H1 (cell line): ENCODE results near the gene LCE2B. TPM values are rescaled to one million over a fixed set of nuclear protein-coding genes. Genes with fewer than 3 reads are reported as not detected.

Experiments
- CTCF ChIA-PET: fragments of 300-600 bp; sonication (Branson Sonifier 250); formaldehyde crosslinking; loops from one replicate; lab custom pipeline; 2021; ENCODE audit not compliant: partially characterized antibody; lab: Charles Lee
- POLR2A ChIA-PET: fragments of 300-600 bp; sonication (Branson Sonifier 250); formaldehyde crosslinking; loops from one replicate; lab custom pipeline; 2021; ENCODE audit warnings: inconsistent platforms; ENCODE audit not compliant: partially characterized antibody; lab: Charles Lee
- DNase-seq, 2 experiments: peaks; one replicate each; pipeline versions ENCODE4 v3.0.0 to v3.0.0-alpha.2; 2010 to 2022; ENCODE audit warnings: low spot score in 2 of 2, low read depth in 1 of 2, mixed read lengths in 1 of 2
- FAIRE-seq: peaks from 2 replicates; lab custom pipeline; 2011; peaks lifted over from hg19 to GRCh38; lab: Jason Lieb, UNC
- H2AFZ ChIP-seq: 2 replicates; pipeline ENCODE4 v1.8.1; 2012; ENCODE audit warnings: low read length, inconsistent platforms
- H2AK5ac ChIP-seq: 2 replicates; pipeline ENCODE4 v1.6.1; 2013; ENCODE audit warnings: low read depth, low read length
- H2BK120ac ChIP-seq: replicated peaks from 2 replicates; pipeline ENCODE3; 2013; ENCODE audit warnings: low read depth, low read length, inconsistent platforms
- H2BK12ac ChIP-seq: 2 replicates; pipeline ENCODE4 v1.6.1; 2013; ENCODE audit warnings: low read depth, low read length
- H2BK15ac ChIP-seq: 2 replicates; pipeline ENCODE4 v1.6.1; 2013; ENCODE audit warnings: low read length
- H2BK20ac ChIP-seq: 2 replicates; pipeline ENCODE4 v1.6.1; 2013; ENCODE audit warnings: low read length
- H2BK5ac ChIP-seq: 2 replicates; pipeline ENCODE4 v1.6.1; 2013; ENCODE audit warnings: low read depth, low read length
- H3K14ac ChIP-seq: 2 replicates; pipeline ENCODE4 v1.6.1; 2013; ENCODE audit warnings: inconsistent platforms; ENCODE audit not compliant: insufficient read length
- H3K18ac ChIP-seq: 2 replicates; pipeline ENCODE4 v1.6.1; 2013; ENCODE audit warnings: low read length; ENCODE audit errors: extremely low read depth
- H3K23ac ChIP-seq: 2 replicates; pipeline ENCODE4 v1.6.1; 2013; ENCODE audit warnings: inconsistent platforms; ENCODE audit not compliant: insufficient read length
- H3K23me2 ChIP-seq: 2 replicates; pipeline ENCODE4 v1.6.1; 2013; ENCODE audit warnings: low read depth, low read length
- H3K27ac ChIP-seq: 2 replicates; pipeline ENCODE4 v1.6.1; 2011; ENCODE audit warnings: low read depth, low read length, inconsistent platforms
- H3K27me3 ChIP-seq, 4 experiments: replicated peaks in 1 of 4; 1 replicate in 1 of 4; 2 replicates in 3 of 4; pipeline versions ENCODE4 v1.6.1 to v1.8.1; 2011 to 2013; ENCODE audit warnings: low read length in 3 of 4, mild to moderate bottlenecking in 3 of 4, inconsistent platforms in 2 of 4, mixed read lengths in 2 of 4, moderate library complexity in 1 of 4; ENCODE audit not compliant: control insufficient read depth in 3 of 4, insufficient read depth in 3 of 4; ENCODE audit errors: extremely low read depth in 1 of 4
- H3K36me3 ChIP-seq, 4 experiments: 2 replicates each; pipeline versions ENCODE4 v1.6.1 to v1.8.1; 2011 to 2013; ENCODE audit warnings: mild to moderate bottlenecking in 4 of 4, low read length in 3 of 4, moderate library complexity in 2 of 4, control low read depth in 1 of 4, inconsistent platforms in 1 of 4; ENCODE audit not compliant: insufficient read depth in 4 of 4, control insufficient read depth in 2 of 4
- H3K4ac ChIP-seq: replicated peaks from 2 replicates; pipeline ENCODE3; 2013; ENCODE audit warnings: low read length, low read depth, mixed read lengths, inconsistent platforms; ENCODE audit not compliant: insufficient read length
- H3K4me1 ChIP-seq, 4 experiments: replicated peaks in 1 of 4; 1 replicate in 1 of 4; 2 replicates in 3 of 4; pipeline versions ENCODE4 v1.6.1 to v1.8.1; 2011 to 2013; ENCODE audit warnings: low read length in 3 of 4, inconsistent platforms in 2 of 4, mixed read lengths in 1 of 4; ENCODE audit not compliant: insufficient read depth in 4 of 4, control insufficient read depth in 3 of 4
- H3K4me2 ChIP-seq, 2 experiments: 2 replicates each; pipeline versions ENCODE4 v1.6.1 to v1.8.1; 2011 to 2013; ENCODE audit warnings: low read depth in 2 of 2, low read length in 2 of 2, control low read depth in 1 of 2, inconsistent platforms in 1 of 2, mild to moderate bottlenecking in 1 of 2; ENCODE audit not compliant: insufficient read depth in 1 of 2
- H3K4me3 ChIP-seq, 4 experiments: fragments of 200-600, 300-600 bp in 1 of 4; sonication (generic), shearing (Covaris generic), sonication (Bioruptor Twin) in 1 of 4; 2 replicates each; pipeline versions ENCODE4 v1.5.1 to v1.8.1; 2011 to 2016; ENCODE audit warnings: low read length in 4 of 4, low read depth in 3 of 4, control low read depth in 2 of 4, inconsistent platforms in 2 of 4, mild to moderate bottlenecking in 2 of 4, mixed read lengths in 1 of 4, moderate library complexity in 1 of 4; ENCODE audit not compliant: insufficient read depth in 2 of 4; ENCODE audit errors: extremely low read depth in 1 of 4
- H3K56ac ChIP-seq: replicated peaks from 2 replicates; pipeline ENCODE3; 2013; ENCODE audit warnings: low read depth, mild to moderate bottlenecking, mixed read lengths, low read length, inconsistent platforms; ENCODE audit not compliant: insufficient read length
- H3K79me1 ChIP-seq: 2 replicates; pipeline ENCODE4 v1.6.1; 2013; ENCODE audit warnings: low read depth, low read length, control low read depth
- H3K79me2 ChIP-seq, 2 experiments: 2 replicates each; pipeline versions ENCODE4 v1.6.1 to v1.8.1; 2012 to 2013; ENCODE audit warnings: low read length in 2 of 2, mild to moderate bottlenecking in 2 of 2, inconsistent platforms in 1 of 2; ENCODE audit not compliant: insufficient read depth in 2 of 2, control insufficient read depth in 1 of 2
- H3K9ac ChIP-seq, 4 experiments: replicated peaks in 1 of 4; 1 replicate in 1 of 4; 2 replicates in 3 of 4; pipeline versions ENCODE4 v1.6.1 to v1.8.1; 2011 to 2013; ENCODE audit warnings: low read depth in 3 of 4, low read length in 3 of 4, control low read depth in 2 of 4, mild to moderate bottlenecking in 2 of 4, moderate library complexity in 2 of 4, inconsistent platforms in 1 of 4; ENCODE audit errors: extremely low read depth in 1 of 4
- H3K9me3 ChIP-seq, 2 experiments: 2 replicates each; pipeline versions ENCODE4 v1.6.1 to v1.8.1; 2012 to 2013; ENCODE audit warnings: mild to moderate bottlenecking in 2 of 2, moderate library complexity in 2 of 2, control low read depth in 1 of 2, inconsistent platforms in 1 of 2, low read depth in 1 of 2, low read length in 1 of 2, mixed read lengths in 1 of 2; ENCODE audit not compliant: insufficient read depth in 2 of 2
- H4K20me1 ChIP-seq, 2 experiments: replicated peaks in 1 of 2; 2 replicates each; pipeline versions ENCODE3 to v1.8.1; 2011 to 2013; ENCODE audit warnings: inconsistent platforms in 2 of 2, low read length in 2 of 2, mild to moderate bottlenecking in 1 of 2; ENCODE audit not compliant: insufficient read depth in 2 of 2, control insufficient read depth in 1 of 2
- H4K5ac ChIP-seq: 2 replicates; pipeline ENCODE4 v1.6.1; 2013; ENCODE audit warnings: low read length, low read depth, mixed read lengths, inconsistent platforms; ENCODE audit not compliant: insufficient read length
- H4K8ac ChIP-seq: 2 replicates; pipeline ENCODE4 v1.8.0; 2013; ENCODE audit warnings: mild to moderate bottlenecking, moderate library complexity, low read length, inconsistent platforms; ENCODE audit not compliant: insufficient read depth; ENCODE audit errors: extremely low read depth
- H4K91ac ChIP-seq: replicated peaks from 2 replicates; pipeline ENCODE3; 2013; ENCODE audit warnings: low read length, mixed read lengths, inconsistent platforms; ENCODE audit not compliant: insufficient read length
- CBX5 ChIP-seq: fragments of 300-800, 300-1000 bp; sonication (generic); IDR thresholded peaks from 2 replicates; pipeline ENCODE4 v1.7.1; 2016; ENCODE audit warnings: antibody characterized with exemption, low read length, low read depth
- CHD2 ChIP-seq: IDR thresholded peaks from 2 replicates; pipeline ENCODE4 v1.6.1; 2012; ENCODE audit warnings: low read length, improper control_type of control experiment
- EGR1 ChIP-seq: IDR thresholded peaks from 2 replicates; pipeline ENCODE4 v1.6.1; 2011; ENCODE audit warnings: low read depth, low read length, borderline replicate concordance
- JUN ChIP-seq: IDR thresholded peaks from 2 replicates; pipeline ENCODE4 v1.6.1; 2011; ENCODE audit warnings: low read depth, mild to moderate bottlenecking, improper control_type of control experiment, low read length
- KDM5A ChIP-seq: fragments of 200-600 bp; IDR thresholded peaks from 2 replicates; pipeline ENCODE4 v1.7.1; 2012; ENCODE audit warnings: mild to moderate bottlenecking, low read length, inconsistent platforms, mixed read lengths
- POLR2A ChIP-seq, 2 experiments: IDR thresholded peaks; 1 replicate in 1 of 2; 2 replicates in 1 of 2; pipeline ENCODE4 v1.6.1; 2011; ENCODE audit warnings: low read depth in 2 of 2, low read length in 2 of 2, mild to moderate bottlenecking in 2 of 2; ENCODE audit errors: control extremely low read depth in 1 of 2
- ZNF274 ChIP-seq: IDR thresholded peaks from 2 replicates; pipeline ENCODE4 v1.7.0; 2012; ENCODE audit warnings: low read length, borderline replicate concordance; ENCODE audit errors: extremely low read depth
- WGBS, 2 experiments: shearing (Covaris generic) in 1 of 2; methylation state at CpG; one replicate each; pipeline versions ENCODE4 v1.1.6 to v1.1.7; 2013 to 2015; ENCODE audit warnings: low lambda C conversion rate in 2 of 2, mixed read lengths in 2 of 2, inconsistent platforms in 1 of 2, low coverage in 1 of 2, missing lambda C conversion rate in 1 of 2; ENCODE audit not compliant: insufficient replicate concordance in 2 of 2, insufficient coverage in 1 of 2, insufficient read length in 1 of 2; ENCODE audit errors: extremely low coverage in 1 of 2, missing lambda C conversion rate in 1 of 2; 5-methylcytosine and 5-hydroxymethylcytosine counted together
- polyA plus RNA-seq, 7 experiments: library from polyadenylated mRNA; depleted of rRNA in 3 of 7; stranded (reverse) in 5 of 7; unstranded in 2 of 7; fragments of >200 nt in 5 of 7; fragments of 200-250 nt in 2 of 7; gene quantifications; 1 replicate in 5 of 7; 2 replicates in 1 of 7; 4 replicates in 1 of 7; pipeline versions ENCODE4 v1.2.1 to v1.2.3, GENCODE V29; 2011 to 2013; ENCODE audit warnings: missing spikeins in 2 of 7, mixed read lengths in 2 of 7
- total RNA-seq: library from RNA; stranded (reverse); fragmentation: NEBNext Ultra II Directional; extraction: Animal tissue kit (Norgen Biotek cat#: 25700); gene quantifications from 2 replicates; pipeline ENCODE4 v1.2.1, GENCODE V29; 2021

Gene LCE2B
- total and polyA plus RNA-seq, 2 of the 8 experiments (the other 6 are each of a cell fraction or from before 2014, with no cell fraction given): not detected

DNA sequence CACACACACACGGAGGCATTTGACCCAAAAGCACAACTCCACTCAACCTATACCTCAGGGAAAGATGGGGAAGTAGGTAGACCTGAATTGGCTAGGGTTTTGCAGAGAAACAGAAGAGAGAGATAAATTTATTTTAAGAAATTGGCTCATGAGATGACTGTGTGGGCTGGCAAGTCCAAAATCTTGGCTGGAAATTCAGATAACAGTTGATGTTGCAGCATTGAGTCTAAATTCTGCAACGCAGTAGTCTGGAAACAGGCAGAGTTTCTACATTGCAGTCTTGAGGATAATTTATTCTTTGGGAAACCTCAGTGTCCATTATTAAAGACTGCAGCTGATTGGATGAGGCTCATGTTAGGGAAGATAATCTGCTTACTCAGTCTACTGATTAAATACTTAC, 4.3 kb upstream of the LCE2B start:
- no peak overlapping the region for H3K14ac ChIP-seq
- no peaks in the 10 kb centered on the region for H3K4me1 ChIP-seq
- H3K18ac ChIP-seq: no peak overlapping the region
- no peaks in the 10 kb centered on the region for H3K79me1 ChIP-seq
- 69% methylated on average over 2 of the region's 2 CpGs; no CpG with 5 or more reads in 1 of the 2 experiments for WGBS, 2 experiments
- H3K23me2 ChIP-seq: no peaks in the 10 kb centered on the region
- DNase-seq: no peak
- POLR2A ChIA-PET: no interaction called here
- H4K8ac ChIP-seq: no peak overlapping the region
- TF ChIP-seq JUN (no peak), CHD2 (no peak), EGR1 (no peak), ZNF274 (no peak), CBX5 (no peak), POLR2A (IDR thresholded peaks at IDR 0.05; ENCODE audit: control extremely low read depth in 1 of 2, low read depth in 2 of 2, low read length in 2 of 2) (no peak), KDM5A (no peak)
- TF ChIP-seq, all 59 proteins: peak for 0
- Histone ChIP-seq H3K79me2 (no peaks in the 10 kb centered on the region), H2BK120ac (no peak overlapping the region), H3K27me3 (no peaks in the 10 kb centered on the region), H2BK20ac (no peak overlapping the region), H3K4me3 (no peak overlapping the region), H3K56ac (no peak overlapping the region), H3K4me2 (no peak overlapping the region), H2BK12ac (no peak overlapping the region), H2BK15ac (no peak overlapping the region), H2BK5ac (no peak overlapping the region), H3K4ac (no peak overlapping the region), H4K5ac (no peak overlapping the region), H3K9me3 (peaks cover 76 to 77% of the 10 kb centered on the region in 2 experiments), H4K91ac (no peak overlapping the region), H4K20me1 (no peaks in the 10 kb centered on the region), H3K9ac (no peak overlapping the region), H2AK5ac (no peak overlapping the region), H3K36me3 (no peaks in the 10 kb centered on the region), H3K27ac (no peak overlapping the region), H3K23ac (no peak overlapping the region), H2AFZ (no peak overlapping the region)
- CTCF ChIA-PET: interaction anchor here (0.6 kb wide), 1 partner anchor 189 kb away, joined by 3 read pairs; no protein-coding TSS in a partner anchor
- no peak for FAIRE-seq
